Bronchial epithelial cell (primary cell): ENCODE measurements around the gene KRT73. TPM values are rescaled to one million over a fixed set of nuclear protein-coding genes. Genes with fewer than 3 reads are reported as not detected.
A peak's percentile ranks its signal among the peaks of the same experiment; 100 is the strongest.

Experiments used
- DNase-seq: peaks from one replicate; pipeline ENCODE4 v3.0.0-alpha.2; 2010; ENCODE audit warnings: low read depth
- FAIRE-seq: peaks from 2 replicates; lab custom pipeline; 2011; peaks lifted over from hg19 to GRCh38; lab: Jason Lieb, UNC
- H3K27me3 ChIP-seq: 2 replicates; pipeline ENCODE4 v1.5.1; 2011; ENCODE audit warnings: low read length; ENCODE audit not compliant: control insufficient read depth, insufficient read depth
- H3K36me3 ChIP-seq: 2 replicates; pipeline ENCODE4 v1.5.1; 2011; ENCODE audit warnings: low read length; ENCODE audit not compliant: control insufficient read depth, insufficient read depth
- H3K4me3 ChIP-seq: 2 replicates; pipeline ENCODE4 v1.5.1; 2011; ENCODE audit warnings: mild to moderate bottlenecking, low read depth, low read length, control low read depth
- CTCF ChIP-seq: IDR thresholded peaks from 2 replicates; pipeline ENCODE4 v1.5.1; 2011; ENCODE audit warnings: mild to moderate bottlenecking, moderate library complexity, low read length, control low read depth, inconsistent platforms; ENCODE audit not compliant: insufficient read depth, severe bottlenecking
- total RNA-seq: library from RNA; depleted of rRNA; stranded (reverse); fragments of >200 nt; gene quantifications from 2 replicates; pipeline ENCODE4 v1.2.1, GENCODE V29; 2014

KRT73 gene
- not detected in 2 replicates for total RNA-seq

GRCh38 chr12:52618216-52618615 is at the start of gene KRT73:
KRT73 (minus strand) TSS chr12:52618559; CDS start chr12:52618524, 35 bp downstream.
- peaks cover 5% of the 10 kb centered on the region for H3K27me3 ChIP-seq
- no peak for TF ChIP-seq CTCF
- DNase-seq = no peak
- FAIRE-seq = no peak
- H3K36me3 ChIP-seq = no peaks in the 10 kb centered on the region
- no peak within 1 kb of the TSS for H3K4me3 ChIP-seq

- DNase-seq (no peak), FAIRE-seq (no peak)
- no peak for TF ChIP-seq CTCF
- Histone ChIP-seq H3K36me3 (no peaks in the 10 kb centered on the region), H3K27me3 (peaks cover 4% of the 10 kb centered on the region), H3K4me3 (no peak overlapping the region)
Observed at GRCh38 chr12:52667931-52668330, 49.6 kb upstream of the KRT73 start.

GRCh38 chr12:52667509-52667908 is 49.1 kb upstream of the KRT73 start:
- Histone ChIP-seq H3K36me3 (no peaks in the 10 kb centered on the region), H3K4me3 (no peak overlapping the region), H3K27me3 (peaks cover 4% of the 10 kb centered on the region)
- peak; percentile 43 for TF ChIP-seq CTCF
- DNase-seq (no peak), FAIRE-seq (no peak)

GRCh38 chr12:52666471-52666870 is 48.1 kb upstream of the KRT73 start:
- Histone ChIP-seq H3K27me3 (peaks cover 4% of the 10 kb centered on the region), H3K36me3 (no peaks in the 10 kb centered on the region), H3K4me3 (no peak overlapping the region)
- DNase-seq (no peak), FAIRE-seq (no peak)
- no peak for TF ChIP-seq CTCF

GRCh38 chr12:52663420-52663819 is 45.1 kb upstream of the KRT73 start:
- no peak for FAIRE-seq
- Histone ChIP-seq H3K27me3 (peaks cover 4% of the 10 kb centered on the region), H3K36me3 (no peaks in the 10 kb centered on the region), H3K4me3 (no peak overlapping the region)
- DNase-seq = no peak
- no peak for TF ChIP-seq CTCF

GRCh38 chr12:52662918-52663229 is 44.5 kb upstream of the KRT73 start:
- no peak for DNase-seq
- no peak for TF ChIP-seq CTCF
- FAIRE-seq = no peak
- Histone ChIP-seq H3K4me3 (no peak overlapping the region), H3K27me3 (peaks cover 4% of the 10 kb centered on the region), H3K36me3 (no peaks in the 10 kb centered on the region)
